CD4-positive, alpha-beta T cell treated with Interferon alpha-2 for 1 hour (primary cell): ENCODE results near the gene SDHB.
A peak's percentile ranks its signal among the peaks of the same experiment; 100 is the strongest.
"Not testable (repeated sequence)": the region's sequence is repeated elsewhere in the genome, so short reads cannot be mapped to it uniquely, and the experiment has no call there.

ENCODE experiments used
- DNase-seq, 2 donors: peaks; one replicate each; pipeline ENCODE4 v3.0.0-alpha.2; 2020 to 2022

SDHB gene

GRCh38 chr1:17071794-17072193, 18.0 kb upstream of the SDHB start:
- DNase-seq: no peak

GRCh38 chr1:17070163-17070525, 16.3 kb upstream of the SDHB start:
- DNase-seq: no peak

- DNase-seq: no peak
Observed at GRCh38 chr1:17069452-17070162, 15.8 kb upstream of the SDHB start.

- DNase-seq: no peak
Observed at GRCh38 chr1:17068789-17069188, 15.0 kb upstream of the SDHB start.

- no peak for DNase-seq
Observed at GRCh38 chr1:17067465-17068240, 13.8 kb upstream of the SDHB start.

GRCh38 chr1:17067069-17067426, 13.2 kb upstream of the SDHB start:
- DNase-seq: no peak

- no peak for DNase-seq
Observed at GRCh38 chr1:17066361-17067068, 12.7 kb upstream of the SDHB start.

GRCh38 chr1:17065666-17066065, 11.8 kb upstream of the SDHB start:
- peak in 1 of 2 donors; percentile 14 for DNase-seq

GRCh38 chr1:17062751-17063150, 8.9 kb upstream of the SDHB start:
- DNase-seq: not testable (repeated sequence)

- DNase-seq: no peak
Observed at GRCh38 chr1:17061892-17062291, 8.1 kb upstream of the SDHB start.

- no peak for DNase-seq
Observed at GRCh38 chr1:17061486-17061885, 7.7 kb upstream of the SDHB start.

- no peak for DNase-seq
Observed at GRCh38 chr1:17060306-17060749, 6.5 kb upstream of the SDHB start.

- DNase-seq: peak; percentile 47 to 59
Observed at GRCh38 chr1:17059391-17060305, 5.8 kb upstream of the SDHB start.

- no peak for DNase-seq
Observed at GRCh38 chr1:17056551-17056950, 2.7 kb upstream of the SDHB start.

- DNase-seq: no peak
Observed at GRCh38 chr1:17055801-17056200, 2.0 kb upstream of the SDHB start.

GRCh38 chr1:17053086-17053684, 647 bp downstream of the SDHB start:
- DNase-seq: no peak

GRCh38 chr1:17052641-17053040, 1.2 kb downstream of the SDHB start:
- DNase-seq: no peak

GRCh38 chr1:17052038-17052437, 1.8 kb downstream of the SDHB start:
- no peak for DNase-seq

- DNase-seq: no peak
Observed at GRCh38 chr1:17047924-17048323, 5.9 kb downstream of the SDHB start.

- no peak for DNase-seq
Observed at GRCh38 chr1:17046334-17046657, 7.5 kb downstream of the SDHB start.

GRCh38 chr1:17045634-17046333, 8.0 kb downstream of the SDHB start:
- DNase-seq: peak in 1 of 2 donors; percentile 54

- peak in 1 of 2 donors; percentile 31 for DNase-seq
Observed at GRCh38 chr1:17045150-17045549, 8.7 kb downstream of the SDHB start.
